Central memory CD8-positive, alpha-beta T cell (primary cell): ENCODE results near the gene PELI2.
A peak's percentile ranks its signal among the peaks of the same experiment; 100 is the strongest.

Experiments used
- ATAC-seq: fragments of 150-1000 bp; cut with Tn5 transposase; replicated peaks from 2 replicates; pipeline ENCODE4 v1.10.0; 2022; ENCODE audit warnings: mild to moderate bottlenecking, moderate FRiP score, moderate number of reproducible peaks; ENCODE audit not compliant: poor library complexity, severe bottlenecking; ENCODE audit errors: extremely low read depth
- DNase-seq, 2 donors: peaks; one replicate each; pipeline ENCODE4 v3.0.0; 2021; ENCODE audit warnings: low spot score in 2 of 2
- H3K27ac Mint-ChIP-seq: one replicate; pipeline ENCODE4 v1.8.0; 2022; ENCODE audit warnings: low read depth, mild to moderate bottlenecking, moderate library complexity, mixed read lengths
- H3K27me3 Mint-ChIP-seq: one replicate; pipeline ENCODE4 v1.8.0; 2022; ENCODE audit warnings: mixed read lengths
- H3K36me3 Mint-ChIP-seq: one replicate; pipeline ENCODE4 v1.8.0; 2022; ENCODE audit warnings: mild to moderate bottlenecking, moderate library complexity, mixed read lengths; ENCODE audit not compliant: insufficient read depth
- H3K4me1 Mint-ChIP-seq: one replicate; pipeline ENCODE4 v1.8.0; 2022; ENCODE audit warnings: mixed read lengths
- H3K4me3 Mint-ChIP-seq: one replicate; pipeline ENCODE4 v1.8.0; 2022; ENCODE audit warnings: mild to moderate bottlenecking, moderate library complexity, mixed read lengths
- H3K9me3 Mint-ChIP-seq: one replicate; pipeline ENCODE4 v1.8.0; 2022; ENCODE audit warnings: mixed read lengths

Gene PELI2

DNA sequence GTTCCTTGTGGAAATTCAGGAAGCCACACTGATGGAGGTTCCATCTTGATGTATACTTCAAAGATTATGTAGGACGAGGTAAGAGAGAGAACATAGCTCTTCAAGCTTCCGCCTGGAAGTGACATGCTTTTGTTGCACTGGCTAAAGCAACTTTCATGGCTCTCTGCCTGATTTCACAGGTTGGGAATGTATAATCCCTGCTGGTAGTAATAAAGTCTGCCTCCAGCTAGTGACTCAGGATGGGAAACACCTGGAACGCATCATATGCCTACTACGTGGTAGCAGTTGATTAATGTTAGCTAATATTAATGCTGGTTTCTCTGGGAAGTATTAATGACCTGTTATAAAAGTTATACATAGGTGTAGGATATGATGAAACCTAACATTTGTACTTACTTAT lies 71.1 kb downstream of the PELI2 start:
- Mint-ChIP-seq H3K4me3 (no peak overlapping the region), H3K27ac (no peak overlapping the region), H3K27me3 (peaks cover 10% of the 10 kb centered on the region), H3K4me1 (peaks cover 3% of the 10 kb centered on the region), H3K36me3 (no peaks in the 10 kb centered on the region), H3K9me3 (peaks cover 5% of the 10 kb centered on the region)
- DNase-seq (no peak), ATAC-seq (no peak)

GRCh38 chr14:56193347-56193746 lies 75.1 kb downstream of the PELI2 start:
- peaks cover 5% of the 10 kb centered on the region for H3K9me3 Mint-ChIP-seq
- H3K27me3 Mint-ChIP-seq, result no peaks in the 10 kb centered on the region
- no peak overlapping the region for H3K27ac Mint-ChIP-seq
- no peak for DNase-seq
- no peak overlapping the region for H3K4me3 Mint-ChIP-seq
- peaks cover 3% of the 10 kb centered on the region for H3K36me3 Mint-ChIP-seq
- ATAC-seq, result no peak
- H3K4me1 Mint-ChIP-seq, result peaks cover 13% of the 10 kb centered on the region

DNA sequence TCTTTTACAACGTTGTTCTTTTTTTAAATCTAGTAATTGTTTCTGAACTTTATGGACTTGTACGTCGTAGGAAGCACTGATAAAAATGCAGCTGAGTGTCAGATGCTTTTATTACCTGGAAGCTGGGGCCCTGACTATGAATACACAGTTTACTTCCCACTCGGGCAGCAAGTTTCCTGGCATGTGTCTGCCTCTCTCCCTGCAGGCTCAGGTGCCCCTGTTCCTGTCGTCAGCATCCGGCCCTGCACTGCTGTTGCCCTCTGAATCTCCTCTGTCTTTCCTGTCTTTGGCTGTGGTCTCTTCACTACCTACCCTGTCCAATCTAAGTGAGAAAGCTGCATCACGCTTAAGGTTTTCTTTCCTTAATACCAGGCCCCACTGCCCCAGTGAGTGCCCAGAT lies 75.8 kb downstream of the PELI2 start:
- ATAC-seq (no peak), DNase-seq (no peak)
- H3K4me1 Mint-ChIP-seq, result peaks cover 13% of the 10 kb centered on the region
- peaks cover 3% of the 10 kb centered on the region for H3K36me3 Mint-ChIP-seq
- no peaks in the 10 kb centered on the region for H3K27me3 Mint-ChIP-seq
- no peak overlapping the region for H3K4me3 Mint-ChIP-seq
- peaks cover 5% of the 10 kb centered on the region for H3K9me3 Mint-ChIP-seq
- no peak overlapping the region for H3K27ac Mint-ChIP-seq

GRCh38 chr14:56195223-56195622 lies 77.0 kb downstream of the PELI2 start:
- H3K9me3 Mint-ChIP-seq, result peaks cover 4% of the 10 kb centered on the region
- ATAC-seq (no peak), DNase-seq (no peak)
- no peak overlapping the region for H3K4me3 Mint-ChIP-seq
- H3K4me1 Mint-ChIP-seq, result peaks cover 13% of the 10 kb centered on the region
- H3K36me3 Mint-ChIP-seq, result peaks cover 3% of the 10 kb centered on the region
- H3K27ac Mint-ChIP-seq, result no peak overlapping the region
- no peaks in the 10 kb centered on the region for H3K27me3 Mint-ChIP-seq

GRCh38 chr14:56195704-56196103 lies 77.5 kb downstream of the PELI2 start:
- ATAC-seq, result peak; percentile 19
- Mint-ChIP-seq H3K9me3 (no peaks in the 10 kb centered on the region), H3K36me3 (peaks cover 3% of the 10 kb centered on the region), H3K27ac (no peak overlapping the region), H3K4me1 (peaks cover 13% of the 10 kb centered on the region), H3K4me3 (peak overlapping the region; percentile 17), H3K27me3 (no peaks in the 10 kb centered on the region)
- no peak for DNase-seq

DNA sequence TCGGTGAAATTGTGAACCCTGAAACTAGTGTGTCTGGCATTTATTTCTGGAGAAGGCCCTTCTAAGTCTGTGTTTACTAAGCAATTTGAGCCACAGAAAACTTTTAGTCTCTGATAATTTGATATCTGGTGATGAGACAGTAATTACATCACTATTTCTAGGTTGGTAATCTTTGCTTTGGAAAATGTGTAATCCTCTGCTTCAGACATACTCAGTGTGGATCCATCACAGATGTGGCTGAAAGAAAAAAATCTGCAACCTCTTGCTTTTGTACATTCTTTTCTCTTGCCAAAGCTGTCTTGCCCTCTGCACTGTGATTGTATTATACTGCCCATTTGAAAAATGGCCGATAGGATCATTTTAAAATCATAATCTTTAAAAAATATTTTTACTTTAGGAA lies 78.1 kb downstream of the PELI2 start:
- no peak for DNase-seq
- Mint-ChIP-seq H3K36me3 (peaks cover 3% of the 10 kb centered on the region), H3K27me3 (no peaks in the 10 kb centered on the region), H3K4me1 (peaks cover 13% of the 10 kb centered on the region), H3K9me3 (no peaks in the 10 kb centered on the region), H3K4me3 (no peak overlapping the region), H3K27ac (no peak overlapping the region)
- no peak for ATAC-seq

GRCh38 chr14:56197150-56197549 lies 78.9 kb downstream of the PELI2 start:
- DNase-seq (no peak), ATAC-seq (no peak)
- Mint-ChIP-seq H3K9me3 (no peaks in the 10 kb centered on the region), H3K27ac (no peak overlapping the region), H3K36me3 (peaks cover 3% of the 10 kb centered on the region), H3K4me3 (no peak overlapping the region), H3K4me1 (peaks cover 13% of the 10 kb centered on the region), H3K27me3 (no peaks in the 10 kb centered on the region)

DNA sequence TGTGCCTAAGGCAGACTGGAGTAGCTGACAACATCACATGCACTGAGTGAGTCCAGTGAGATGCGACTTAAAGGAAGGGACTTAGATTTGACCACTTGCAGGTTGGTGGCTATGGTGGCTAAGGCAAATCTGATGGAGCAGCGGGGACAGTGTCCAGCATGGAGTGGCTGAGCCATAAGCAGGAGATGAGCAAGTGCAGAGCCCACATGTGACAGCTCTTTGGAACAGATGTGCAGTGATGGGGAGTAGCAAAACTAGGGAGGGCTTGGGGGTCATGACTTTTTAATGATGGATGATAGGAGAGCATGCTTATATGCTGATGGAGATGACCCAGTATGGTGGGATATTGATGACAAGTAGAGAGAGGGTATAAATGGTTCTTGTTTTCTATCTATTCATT lies 80.2 kb downstream of the PELI2 start:
- H3K4me3 Mint-ChIP-seq, result no peak overlapping the region
- H3K27me3 Mint-ChIP-seq, result no peaks in the 10 kb centered on the region
- no peak for DNase-seq

DNA sequence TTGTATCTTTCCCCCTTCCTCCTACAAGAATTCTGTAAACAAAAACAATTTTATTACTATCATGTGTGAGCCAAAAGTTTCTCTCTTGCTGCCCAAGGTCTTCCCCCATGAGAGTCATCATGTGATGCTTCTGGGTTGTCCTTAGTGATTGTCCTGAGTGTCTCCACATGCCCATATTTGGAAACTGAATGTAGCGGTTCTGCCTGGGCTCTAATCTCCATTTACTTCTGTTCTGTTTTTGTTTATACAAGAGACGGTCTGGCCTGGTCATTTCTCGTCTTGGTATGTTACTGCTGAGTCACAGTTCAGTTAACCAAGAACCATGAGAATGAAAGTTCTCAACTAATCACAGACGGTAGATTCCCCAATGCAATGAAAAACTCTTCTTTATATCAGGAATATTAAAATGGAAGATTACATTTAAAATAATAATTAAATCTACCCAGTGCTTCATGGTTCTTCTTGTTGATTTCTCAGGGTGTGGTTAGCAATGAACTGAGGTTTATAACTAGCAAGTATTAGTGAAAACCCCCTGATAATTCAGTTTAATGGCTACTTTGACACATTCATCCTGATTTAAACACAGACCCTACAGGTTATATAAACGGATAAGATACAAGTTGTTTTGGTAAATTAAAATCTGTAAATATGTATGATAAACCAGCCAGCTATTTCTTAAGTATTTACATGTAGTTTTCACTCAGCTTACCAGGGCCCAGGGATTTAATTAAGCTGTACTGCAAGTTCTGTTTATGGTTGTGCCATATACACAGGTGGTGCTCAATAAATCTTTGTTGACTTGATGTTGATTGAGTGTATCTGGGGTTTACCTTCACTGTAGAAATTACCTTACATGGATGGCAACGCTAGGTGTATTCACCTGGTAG lies 81.1 kb downstream of the PELI2 start:
- Mint-ChIP-seq H3K9me3 (no peaks in the 10 kb centered on the region), H3K27me3 (no peaks in the 10 kb centered on the region), H3K4me3 (no peak overlapping the region), H3K36me3 (peaks cover 3% of the 10 kb centered on the region), H3K27ac (no peak overlapping the region), H3K4me1 (peaks cover 9% of the 10 kb centered on the region)
- no peak for ATAC-seq
- DNase-seq, result no peak

More for the DNA sequence above, 80.2 kb downstream of the PELI2 start:
- Mint-ChIP-seq H3K36me3 (peaks cover 3% of the 10 kb centered on the region), H3K27ac (no peak overlapping the region), H3K9me3 (no peaks in the 10 kb centered on the region), H3K4me1 (peaks cover 13% of the 10 kb centered on the region)
- ATAC-seq, result no peak

GRCh38 chr14:56199982-56200577 lies 81.9 kb downstream of the PELI2 start:
- H3K27ac Mint-ChIP-seq, result no peak overlapping the region
- H3K9me3 Mint-ChIP-seq, result no peaks in the 10 kb centered on the region
- ATAC-seq (no peak), DNase-seq (no peak)
- peaks cover 3% of the 10 kb centered on the region for H3K36me3 Mint-ChIP-seq
- H3K27me3 Mint-ChIP-seq, result no peaks in the 10 kb centered on the region
- H3K4me3 Mint-ChIP-seq, result no peak overlapping the region
- H3K4me1 Mint-ChIP-seq, result peaks cover 8% of the 10 kb centered on the region

- ATAC-seq, result no peak
- no peaks in the 10 kb centered on the region for H3K36me3 Mint-ChIP-seq
- no peak overlapping the region for H3K4me3 Mint-ChIP-seq
- no peaks in the 10 kb centered on the region for H3K9me3 Mint-ChIP-seq
- no peaks in the 10 kb centered on the region for H3K27me3 Mint-ChIP-seq
- no peaks in the 10 kb centered on the region for H3K4me1 Mint-ChIP-seq
- H3K27ac Mint-ChIP-seq, result no peak overlapping the region
- no peak for DNase-seq
Measured at GRCh38 chr14:56202256-56202655, 84.0 kb downstream of the PELI2 start.

GRCh38 chr14:56205881-56206280 lies 87.7 kb downstream of the PELI2 start:
- Mint-ChIP-seq H3K27ac (no peak overlapping the region), H3K27me3 (peaks cover 9% of the 10 kb centered on the region), H3K36me3 (no peaks in the 10 kb centered on the region), H3K4me1 (no peaks in the 10 kb centered on the region), H3K4me3 (no peak overlapping the region), H3K9me3 (no peaks in the 10 kb centered on the region)
- ATAC-seq, result no peak
- no peak for DNase-seq

DNA sequence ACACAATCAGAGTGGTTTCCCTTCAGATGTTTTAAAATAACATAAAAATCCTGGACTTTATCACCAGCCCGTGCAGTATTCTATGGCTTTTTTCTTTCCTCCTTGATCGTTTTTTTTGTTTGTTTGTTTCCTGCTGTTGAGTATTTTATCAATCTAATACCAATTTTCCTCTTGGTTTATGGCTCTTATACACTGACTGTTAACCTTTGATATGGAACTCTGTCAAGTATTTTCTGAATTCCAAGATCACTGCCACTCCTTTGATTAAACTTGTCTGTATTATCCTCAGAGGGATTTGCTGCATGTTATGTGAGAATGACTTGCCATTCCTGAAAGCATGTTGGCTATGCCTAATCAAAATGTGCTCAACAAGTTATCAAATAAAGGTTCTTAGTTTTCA lies 88.4 kb downstream of the PELI2 start:
- no peak for DNase-seq
- ATAC-seq, result no peak
- no peaks in the 10 kb centered on the region for H3K36me3 Mint-ChIP-seq
- H3K4me3 Mint-ChIP-seq, result no peak overlapping the region
- H3K4me1 Mint-ChIP-seq, result no peaks in the 10 kb centered on the region
- H3K27ac Mint-ChIP-seq, result no peak overlapping the region
- peaks cover 9% of the 10 kb centered on the region for H3K27me3 Mint-ChIP-seq
- H3K9me3 Mint-ChIP-seq, result no peaks in the 10 kb centered on the region
